ENCODE measurements around the gene CCDC201.

CCDC201 gene

GRCh38 chr7:45902820-45903219 is 29.9 kb upstream of the CCDC201 start:
- TF ChIP-seq POLR2AphosphoS5 (IDR thresholded peaks at IDR 0.05; ENCODE audit: low read depth, low read length) (no peak), TAF1 (IDR thresholded peaks at IDR 0.05; ENCODE audit: borderline replicate concordance, insufficient read depth, low read length) (no peak), FOXP2 (optimal IDR thresholded peaks at IDR 0.05; ENCODE audit: borderline replicate concordance, extremely low read depth, extremely low read length, insufficient read depth) (no peak), SIN3A (IDR thresholded peaks at IDR 0.05; ENCODE audit: borderline replicate concordance, insufficient read depth, low read length) (no peak)
- TF ChIP-seq, protein P1, sequence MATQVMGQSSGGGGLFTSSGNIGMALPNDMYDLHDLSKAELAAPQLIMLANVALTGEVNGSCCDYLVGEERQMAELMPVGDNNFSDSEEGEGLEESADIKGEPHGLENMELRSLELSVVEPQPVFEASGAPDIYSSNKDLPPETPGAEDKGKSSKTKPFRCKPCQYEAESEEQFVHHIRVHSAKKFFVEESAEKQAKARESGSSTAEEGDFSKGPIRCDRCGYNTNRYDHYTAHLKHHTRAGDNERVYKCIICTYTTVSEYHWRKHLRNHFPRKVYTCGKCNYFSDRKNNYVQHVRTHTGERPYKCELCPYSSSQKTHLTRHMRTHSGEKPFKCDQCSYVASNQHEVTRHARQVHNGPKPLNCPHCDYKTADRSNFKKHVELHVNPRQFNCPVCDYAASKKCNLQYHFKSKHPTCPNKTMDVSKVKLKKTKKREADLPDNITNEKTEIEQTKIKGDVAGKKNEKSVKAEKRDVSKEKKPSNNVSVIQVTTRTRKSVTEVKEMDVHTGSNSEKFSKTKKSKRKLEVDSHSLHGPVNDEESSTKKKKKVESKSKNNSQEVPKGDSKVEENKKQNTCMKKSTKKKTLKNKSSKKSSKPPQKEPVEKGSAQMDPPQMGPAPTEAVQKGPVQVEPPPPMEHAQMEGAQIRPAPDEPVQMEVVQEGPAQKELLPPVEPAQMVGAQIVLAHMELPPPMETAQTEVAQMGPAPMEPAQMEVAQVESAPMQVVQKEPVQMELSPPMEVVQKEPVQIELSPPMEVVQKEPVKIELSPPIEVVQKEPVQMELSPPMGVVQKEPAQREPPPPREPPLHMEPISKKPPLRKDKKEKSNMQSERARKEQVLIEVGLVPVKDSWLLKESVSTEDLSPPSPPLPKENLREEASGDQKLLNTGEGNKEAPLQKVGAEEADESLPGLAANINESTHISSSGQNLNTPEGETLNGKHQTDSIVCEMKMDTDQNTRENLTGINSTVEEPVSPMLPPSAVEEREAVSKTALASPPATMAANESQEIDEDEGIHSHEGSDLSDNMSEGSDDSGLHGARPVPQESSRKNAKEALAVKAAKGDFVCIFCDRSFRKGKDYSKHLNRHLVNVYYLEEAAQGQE (IDR thresholded peaks at IDR 0.05; ENCODE audit: insufficient read depth in 1 of 2, low read depth in 2 of 2, low read length in 2 of 2): no peak

GRCh38 chr7:45901566-45901965 is 28.7 kb upstream of the CCDC201 start:
- TF ChIP-seq, protein P1 (IDR thresholded peaks at IDR 0.05; ENCODE audit: insufficient read depth in 1 of 2, low read depth in 2 of 2, low read length in 2 of 2): no peak
- TF ChIP-seq POLR2AphosphoS5 (IDR thresholded peaks at IDR 0.05; ENCODE audit: low read depth, low read length): no peak
- no peak for TF ChIP-seq SIN3A (IDR thresholded peaks at IDR 0.05; ENCODE audit: borderline replicate concordance, insufficient read depth, low read length)
- no peak for TF ChIP-seq TAF1 (IDR thresholded peaks at IDR 0.05; ENCODE audit: borderline replicate concordance, insufficient read depth, low read length)
- no peak for TF ChIP-seq FOXP2 (optimal IDR thresholded peaks at IDR 0.05; ENCODE audit: borderline replicate concordance, extremely low read depth, extremely low read length, insufficient read depth)

DNA sequence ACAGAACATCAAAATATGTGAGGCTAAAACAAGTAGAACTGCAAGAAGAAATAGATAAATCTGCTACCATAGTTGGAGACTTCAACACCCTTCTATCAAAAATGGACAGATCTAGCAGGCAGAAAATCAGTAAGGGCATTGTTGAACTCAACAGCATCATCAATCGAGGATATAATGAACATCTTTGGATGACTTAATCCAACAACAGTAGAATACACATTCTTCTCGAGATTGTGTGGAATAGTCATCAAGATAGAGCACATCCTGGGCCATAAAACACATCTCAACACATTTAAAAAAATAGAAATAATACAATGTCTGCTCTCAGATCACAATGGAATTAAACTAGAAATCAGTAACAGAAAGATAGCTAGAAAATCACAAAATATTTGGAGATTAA is 25.3 kb upstream of the CCDC201 start:
- TF ChIP-seq POLR2AphosphoS5 (IDR thresholded peaks at IDR 0.05; ENCODE audit: low read depth, low read length) (no peak), SIN3A (IDR thresholded peaks at IDR 0.05; ENCODE audit: borderline replicate concordance, insufficient read depth, low read length) (no peak), FOXP2 (optimal IDR thresholded peaks at IDR 0.05; ENCODE audit: borderline replicate concordance, extremely low read depth, extremely low read length, insufficient read depth) (no peak), TAF1 (IDR thresholded peaks at IDR 0.05; ENCODE audit: borderline replicate concordance, insufficient read depth, low read length) (no peak)
- TF ChIP-seq, protein P1 (IDR thresholded peaks at IDR 0.05; ENCODE audit: insufficient read depth in 1 of 2, low read depth in 2 of 2, low read length in 2 of 2): no peak

GRCh38 chr7:45897042-45897690 is 24.3 kb upstream of the CCDC201 start:
- TF ChIP-seq, protein P1 (IDR thresholded peaks at IDR 0.05; ENCODE audit: insufficient read depth in 1 of 2, low read depth in 2 of 2, low read length in 2 of 2): no peak
- no peak for TF ChIP-seq FOXP2 (optimal IDR thresholded peaks at IDR 0.05; ENCODE audit: borderline replicate concordance, extremely low read depth, extremely low read length, insufficient read depth)
- no peak for TF ChIP-seq SIN3A (IDR thresholded peaks at IDR 0.05; ENCODE audit: borderline replicate concordance, insufficient read depth, low read length)
- TF ChIP-seq TAF1 (IDR thresholded peaks at IDR 0.05; ENCODE audit: borderline replicate concordance, insufficient read depth, low read length): no peak
- no peak for TF ChIP-seq POLR2AphosphoS5 (IDR thresholded peaks at IDR 0.05; ENCODE audit: low read depth, low read length)

Data from PFSK-1 (cell line).